Right hindlimb (tissue), 1 donor: ENCODE data around the gene NR1H4.
A peak's percentile ranks its signal among the peaks of the same experiment; 100 is the strongest.
"Not testable (repeated sequence)": the region's sequence is repeated elsewhere in the genome, so short reads cannot be mapped to it uniquely, and the experiment has no call there.

Experiments
- DNase-seq: peaks from one replicate; pipeline ENCODE4 v3.0.0-alpha.2; 2018

The NR1H4 gene

GRCh38 chr12:100573292-100574186, 99.9 kb downstream of the NR1H4 start, which contains the start of gene GAS2L3:
GAS2L3 (plus strand) TSS chr12:100573684; CDS start chr12:100594905, 21,221 bp downstream.
- peak; percentile 92 for DNase-seq

DNA sequence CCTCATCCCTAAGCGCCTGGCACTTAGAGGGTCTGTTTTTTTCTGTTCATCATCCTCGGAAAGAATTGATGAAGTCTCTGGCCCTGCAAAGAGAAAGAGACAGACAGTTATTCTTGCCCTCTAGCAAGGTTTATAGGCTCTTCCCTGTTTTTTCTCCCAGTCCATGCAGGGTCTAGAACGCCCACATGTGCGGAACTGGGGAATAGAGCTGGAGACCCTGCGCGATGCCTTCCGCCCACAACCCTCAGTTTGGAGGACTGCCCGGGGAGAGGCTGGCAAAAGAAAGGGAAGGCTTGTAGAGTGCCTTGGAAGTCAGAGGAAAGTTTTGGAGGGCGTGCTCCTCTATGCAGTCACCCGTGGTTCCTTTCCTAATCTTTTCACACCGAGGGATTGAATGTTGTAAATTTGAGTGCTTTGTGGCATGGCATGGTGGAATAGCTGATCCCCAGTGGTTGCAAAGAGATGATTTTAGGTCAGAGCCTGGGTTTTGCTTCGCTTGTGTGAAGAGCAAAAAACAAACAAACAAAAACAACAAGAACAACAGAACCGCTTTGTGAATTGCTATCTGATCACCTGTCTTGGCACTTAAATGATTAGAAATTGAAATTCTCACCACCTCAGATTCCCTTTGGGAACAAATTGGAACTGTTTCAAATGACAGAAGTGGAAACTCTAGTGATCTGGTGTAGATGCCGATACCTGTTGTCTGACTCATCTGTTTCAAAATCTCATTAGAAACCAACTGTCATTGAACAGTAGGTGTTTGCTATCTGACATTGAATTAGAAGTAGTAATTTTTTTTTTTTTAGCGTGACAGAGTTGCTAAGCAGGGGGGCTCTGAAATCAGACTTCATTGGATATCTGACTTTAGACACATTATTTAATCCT, 100.8 kb downstream of the NR1H4 start:
- peak; percentile 54 for DNase-seq

GRCh38 chr12:100576331-100577036, 102.8 kb downstream of the NR1H4 start:
- DNase-seq, result no peak

GRCh38 chr12:100578923-100579322, 105.3 kb downstream of the NR1H4 start:
- no peak for DNase-seq

DNA sequence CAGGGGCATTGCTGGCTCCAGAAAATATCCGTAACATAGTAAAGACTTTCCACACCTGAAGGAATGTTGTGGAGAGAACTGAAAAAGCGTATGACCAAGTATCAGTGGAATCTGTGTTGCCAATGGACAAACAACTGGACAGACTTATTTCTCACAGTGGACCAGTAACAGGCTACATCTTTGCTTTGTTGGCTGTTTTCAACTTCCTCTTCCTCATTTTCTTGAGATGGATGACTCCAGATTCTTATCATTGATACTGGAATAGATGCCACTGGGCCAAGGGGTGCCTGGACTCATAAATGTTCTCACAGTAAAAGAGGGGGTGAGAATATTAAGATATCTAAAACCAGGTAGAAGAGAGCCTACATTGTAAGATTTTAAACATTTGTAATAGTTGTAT, 106.2 kb downstream of the NR1H4 start:
- DNase-seq, result no peak

GRCh38 chr12:100584256-100584655, 110.6 kb downstream of the NR1H4 start:
- no peak for DNase-seq

GRCh38 chr12:100591979-100592378, 118.3 kb downstream of the NR1H4 start:
- DNase-seq, result no peak

DNA sequence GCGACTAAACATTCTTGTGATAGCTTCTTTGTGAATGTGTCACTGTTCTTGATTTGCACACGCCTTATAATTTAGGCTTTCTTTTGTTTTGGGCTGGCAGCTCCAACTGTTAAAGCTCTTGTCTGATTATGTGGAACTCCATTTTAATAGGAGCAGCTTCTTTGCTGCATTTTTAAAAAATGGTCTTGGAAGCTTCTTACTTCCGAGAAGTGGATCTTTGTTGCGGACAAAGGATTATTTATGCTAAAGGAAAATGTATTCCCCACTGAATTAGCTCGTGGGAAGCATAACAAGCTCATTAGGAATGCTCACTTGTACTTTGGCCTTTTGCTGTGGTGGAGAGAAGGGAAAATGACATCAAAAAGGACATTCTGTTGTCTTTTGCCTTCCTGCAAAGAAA, 119.8 kb downstream of the NR1H4 start:
- DNase-seq, result no peak

- no peak for DNase-seq
Observed at GRCh38 chr12:100601626-100602025, 128.0 kb downstream of the NR1H4 start.

DNA sequence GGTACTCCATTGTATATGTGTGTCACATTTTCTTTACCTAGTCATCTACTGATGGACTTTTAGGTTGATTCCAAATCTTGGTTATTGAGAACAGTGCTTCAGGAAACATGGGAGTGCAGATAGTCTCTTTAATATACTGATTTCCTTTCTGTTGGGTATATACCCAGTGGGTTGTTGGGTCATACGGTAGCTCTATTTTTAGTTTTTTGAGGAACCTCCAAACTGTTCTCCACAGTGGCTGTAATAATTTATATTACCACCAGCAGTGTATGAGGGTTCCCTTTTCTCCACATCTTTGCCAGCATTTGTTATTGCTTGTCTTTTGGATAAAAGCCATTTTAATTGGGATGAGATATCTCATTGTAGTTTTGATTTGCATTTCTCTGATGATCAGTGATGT, 129.3 kb downstream of the NR1H4 start:
- not testable (repeated sequence) for DNase-seq

GRCh38 chr12:100608776-100609175, 135.1 kb downstream of the NR1H4 start:
- no peak for DNase-seq

DNA sequence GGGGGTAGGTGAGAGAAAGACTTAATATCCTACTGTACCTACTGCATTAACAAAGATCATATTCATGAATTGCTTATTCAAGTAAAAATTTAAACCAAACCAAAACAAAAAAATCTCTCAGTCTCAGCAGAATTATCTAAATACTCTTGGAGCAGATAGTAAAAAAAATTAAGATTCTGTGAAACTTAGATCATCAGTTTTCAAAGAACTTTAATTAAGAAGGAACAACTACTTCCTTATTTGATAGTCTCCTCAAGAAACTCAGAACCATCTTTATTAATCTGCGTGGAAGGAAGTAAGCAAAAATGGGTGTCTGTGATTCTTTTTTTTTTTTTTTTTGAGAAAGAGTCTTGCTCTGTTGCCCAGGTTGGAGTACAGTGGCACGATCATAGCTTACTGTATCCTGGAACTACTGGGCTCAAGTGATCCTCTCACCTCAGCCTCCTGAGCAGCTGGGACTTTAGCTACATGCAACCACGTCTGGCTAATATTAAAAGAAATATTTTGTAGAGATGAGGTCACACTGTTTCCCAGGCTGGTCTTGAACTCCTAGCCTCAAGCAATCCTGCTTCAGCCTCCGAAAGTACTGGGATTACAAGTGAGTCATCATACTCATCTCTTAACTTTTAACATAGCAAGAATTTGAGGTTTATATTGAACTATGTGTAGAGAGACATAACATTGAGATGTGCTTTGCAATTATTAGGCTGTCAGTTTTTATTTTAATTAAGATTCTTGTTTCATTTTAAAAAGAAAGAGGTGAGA, 137.2 kb downstream of the NR1H4 start:
- no peak for DNase-seq

GRCh38 chr12:100612606-100613005, 138.9 kb downstream of the NR1H4 start:
- DNase-seq, result no peak
